ENCODE data around the gene SFXN4. TPM values are rescaled to one million over a fixed set of nuclear protein-coding genes. Genes with fewer than 3 reads are reported as not detected.

Gene SFXN4, protein sequence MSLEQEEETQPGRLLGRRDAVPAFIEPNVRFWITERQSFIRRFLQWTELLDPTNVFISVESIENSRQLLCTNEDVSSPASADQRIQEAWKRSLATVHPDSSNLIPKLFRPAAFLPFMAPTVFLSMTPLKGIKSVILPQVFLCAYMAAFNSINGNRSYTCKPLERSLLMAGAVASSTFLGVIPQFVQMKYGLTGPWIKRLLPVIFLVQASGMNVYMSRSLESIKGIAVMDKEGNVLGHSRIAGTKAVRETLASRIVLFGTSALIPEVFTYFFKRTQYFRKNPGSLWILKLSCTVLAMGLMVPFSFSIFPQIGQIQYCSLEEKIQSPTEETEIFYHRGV
- 18.3 TPM for total RNA-seq

DNA sequence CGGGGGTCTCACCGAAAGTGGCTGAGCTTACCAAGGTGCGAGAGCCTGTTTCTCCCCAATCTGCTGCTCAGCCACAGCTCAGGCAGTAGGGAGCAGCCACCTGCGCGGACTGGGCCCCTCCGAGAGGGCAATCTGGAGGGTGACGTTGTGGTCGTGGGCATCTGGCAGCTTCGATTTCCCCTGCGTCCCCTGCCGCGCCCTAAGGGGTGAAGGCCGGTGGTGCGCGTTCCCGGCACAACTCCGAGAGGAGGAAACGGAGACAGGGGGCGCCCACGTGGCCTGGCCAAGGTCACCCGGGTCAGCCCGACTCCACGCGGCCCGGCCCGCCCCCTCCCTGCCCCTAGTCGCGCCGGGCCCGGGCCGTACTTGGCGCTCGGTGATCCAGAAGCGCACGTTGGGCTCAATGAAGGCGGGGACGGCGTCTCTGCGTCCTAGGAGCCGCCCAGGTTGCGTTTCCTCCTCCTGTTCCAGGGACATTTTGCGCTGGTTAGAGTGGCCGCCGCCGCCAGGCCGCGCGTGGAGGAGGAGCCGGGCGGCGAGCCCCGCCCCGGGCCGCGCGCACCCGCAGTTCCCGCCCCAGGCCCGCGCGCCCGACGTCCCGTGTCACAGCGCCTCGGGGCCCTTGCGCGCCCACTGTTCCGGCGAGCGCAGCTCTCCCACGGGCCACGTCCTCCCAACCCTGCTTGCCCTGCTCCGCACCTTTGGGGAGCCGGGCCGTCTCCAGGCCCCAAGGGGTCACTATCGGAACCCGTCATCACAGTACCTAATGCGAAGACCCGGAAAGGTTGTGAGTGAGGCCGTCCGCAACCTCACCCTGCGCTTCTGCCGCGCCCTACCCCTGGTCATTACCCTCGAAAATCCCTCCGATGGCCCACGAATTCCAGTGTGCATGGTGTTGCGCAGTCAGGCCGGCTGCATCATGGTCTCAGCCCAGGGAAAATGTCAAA is at the start of gene SFXN4:
Gene SFXN4 (minus strand): TSS at position 544 of the 947 bp plus-strand sequence. CDS start 67 bp downstream, at position 477.
- ATAC-seq: peak; percentile 94

- ATAC-seq: no peak
These were observed 46.3 kb upstream of the SFXN4 start for GRCh38 chr10:119211625-119212441.

DNA sequence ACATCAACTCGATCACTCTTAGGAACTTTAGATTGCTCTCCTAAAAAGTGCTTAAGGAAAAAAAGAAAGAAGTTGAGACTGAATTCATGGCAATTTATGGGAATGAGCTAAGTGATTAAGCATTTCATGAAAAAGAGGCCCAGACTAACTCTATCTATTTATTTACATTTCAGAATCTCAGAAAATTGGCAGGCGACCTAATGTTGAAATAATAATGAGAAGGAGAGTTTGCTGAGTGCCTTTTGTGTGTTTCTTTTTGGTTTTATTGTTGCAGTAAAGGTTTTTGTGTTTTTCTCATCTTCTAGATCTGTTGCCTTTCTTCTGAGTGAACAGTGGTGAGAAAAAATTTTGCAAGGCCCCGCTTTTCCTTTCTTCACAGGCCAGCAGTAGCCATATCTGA is 45.7 kb upstream of the SFXN4 start:
- ATAC-seq: no peak

- ATAC-seq: no peak
These were observed 45.1 kb upstream of the SFXN4 start for GRCh38 chr10:119210633-119211032.

DNA sequence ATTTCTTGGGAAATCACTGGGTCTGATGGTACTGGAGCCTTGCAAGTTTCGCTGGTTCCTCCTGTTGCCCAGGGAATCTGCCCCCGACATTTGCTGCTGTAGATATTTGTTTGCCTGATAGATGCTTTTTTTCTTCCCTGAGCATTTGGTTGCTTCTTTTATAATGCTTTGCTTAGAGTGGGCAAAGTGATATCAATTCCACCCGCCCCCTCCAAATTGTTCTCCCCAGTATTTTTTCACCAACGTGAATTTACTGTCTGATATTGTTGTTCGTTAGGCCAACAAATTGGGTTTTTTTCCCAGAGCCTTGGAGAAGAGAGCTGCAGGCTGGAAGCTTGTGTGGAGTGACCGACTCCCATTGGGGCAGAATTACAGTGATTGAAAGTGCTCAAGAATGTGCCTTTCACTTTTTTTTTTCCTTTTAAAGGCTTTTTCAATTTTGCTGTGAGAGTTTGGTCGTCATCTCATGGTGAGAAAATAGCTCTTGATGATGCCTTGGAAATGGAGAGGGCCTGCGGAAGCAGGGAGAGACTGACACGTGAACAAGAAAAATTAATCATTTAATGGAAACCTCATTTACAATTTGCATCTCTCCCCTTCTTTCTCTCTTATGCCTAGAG is 44.3 kb upstream of the SFXN4 start:
- ATAC-seq: no peak

- ATAC-seq: no peak
These were observed 43.7 kb upstream of the SFXN4 start for GRCh38 chr10:119209035-119209735.

DNA sequence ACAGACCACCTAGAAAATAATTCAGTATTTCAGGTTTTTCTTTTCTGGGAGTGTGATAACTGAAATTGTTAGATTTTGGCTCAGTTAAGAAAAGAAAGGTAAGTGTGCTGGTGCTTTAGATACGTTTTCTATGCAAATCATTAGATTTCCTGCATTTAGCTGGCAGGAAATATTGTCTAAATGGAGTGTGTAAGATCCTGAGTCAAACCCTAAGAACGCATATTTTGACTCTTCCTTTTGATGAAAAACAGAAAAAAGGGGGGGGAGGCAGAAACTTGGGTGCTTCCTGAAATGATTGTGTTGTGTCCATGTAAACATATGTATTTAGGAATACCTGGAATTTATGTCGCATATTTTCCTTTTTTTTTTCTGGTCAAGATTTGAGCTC is 43.0 kb upstream of the SFXN4 start:
- no peak for ATAC-seq

DNA sequence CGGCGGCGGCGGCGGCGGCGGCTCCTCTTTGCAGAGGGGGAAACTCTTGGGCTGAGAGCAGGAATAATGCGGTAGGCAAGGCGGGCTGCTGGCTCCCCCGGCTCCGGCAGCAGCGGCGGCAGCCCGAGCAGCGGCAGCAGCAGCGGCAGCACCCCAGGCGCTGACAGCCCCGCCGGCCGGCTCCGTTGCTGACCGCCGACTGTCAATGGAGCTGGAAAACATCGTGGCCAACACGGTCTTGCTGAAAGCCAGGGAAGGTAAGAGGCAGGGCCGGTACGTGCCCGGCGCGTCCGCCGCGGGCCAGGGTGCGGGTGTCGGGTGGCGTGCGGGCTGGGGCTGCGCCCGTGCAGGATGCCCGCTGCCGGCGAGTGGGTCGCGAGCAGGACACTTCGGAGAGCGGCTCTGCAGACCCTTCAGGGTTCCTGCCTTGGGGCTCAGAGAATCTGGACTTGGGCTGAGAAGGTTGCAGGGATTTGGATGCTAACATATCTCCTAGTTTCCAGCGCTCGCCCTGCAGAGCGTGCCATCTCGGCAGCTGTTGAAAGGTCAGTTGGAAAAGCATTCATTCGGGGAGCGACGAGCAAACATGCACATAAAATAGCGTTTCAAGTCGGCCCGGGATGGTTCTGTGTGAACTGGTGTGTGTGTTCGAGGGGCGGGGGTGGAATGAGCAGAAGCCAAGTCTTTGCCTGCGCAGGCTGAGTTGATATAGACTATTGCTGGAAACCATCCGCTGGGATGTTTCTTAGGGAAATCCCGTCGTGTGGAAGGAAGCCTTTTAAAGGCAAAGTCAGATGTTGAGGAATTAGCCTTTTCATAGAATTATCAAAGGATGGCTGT is 42.4 kb upstream of the SFXN4 start:
- ATAC-seq: peak; percentile 41

DNA sequence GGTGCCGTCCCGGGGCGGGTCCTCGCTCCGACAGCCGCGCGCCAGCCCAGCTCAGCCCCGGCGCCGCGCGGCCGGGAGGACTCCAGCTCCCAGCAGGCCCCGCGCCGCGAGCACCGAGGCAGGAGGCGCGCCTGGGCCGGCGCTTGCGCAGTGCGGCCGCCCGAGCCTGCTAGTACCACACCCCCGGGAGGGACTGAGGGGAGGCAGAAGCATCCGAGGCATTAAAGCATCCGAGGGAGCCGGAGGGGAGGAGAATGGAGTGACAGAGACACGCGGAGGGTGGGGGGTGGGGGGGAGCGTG is 41.8 kb upstream of the SFXN4 start, which contains the start of gene GRK5:
Gene GRK5 (plus strand): TSS at position 206 of the 301 bp plus-strand sequence. CDS start 347 bp downstream, outside the sequence.
- peak; percentile 97 for ATAC-seq

DNA sequence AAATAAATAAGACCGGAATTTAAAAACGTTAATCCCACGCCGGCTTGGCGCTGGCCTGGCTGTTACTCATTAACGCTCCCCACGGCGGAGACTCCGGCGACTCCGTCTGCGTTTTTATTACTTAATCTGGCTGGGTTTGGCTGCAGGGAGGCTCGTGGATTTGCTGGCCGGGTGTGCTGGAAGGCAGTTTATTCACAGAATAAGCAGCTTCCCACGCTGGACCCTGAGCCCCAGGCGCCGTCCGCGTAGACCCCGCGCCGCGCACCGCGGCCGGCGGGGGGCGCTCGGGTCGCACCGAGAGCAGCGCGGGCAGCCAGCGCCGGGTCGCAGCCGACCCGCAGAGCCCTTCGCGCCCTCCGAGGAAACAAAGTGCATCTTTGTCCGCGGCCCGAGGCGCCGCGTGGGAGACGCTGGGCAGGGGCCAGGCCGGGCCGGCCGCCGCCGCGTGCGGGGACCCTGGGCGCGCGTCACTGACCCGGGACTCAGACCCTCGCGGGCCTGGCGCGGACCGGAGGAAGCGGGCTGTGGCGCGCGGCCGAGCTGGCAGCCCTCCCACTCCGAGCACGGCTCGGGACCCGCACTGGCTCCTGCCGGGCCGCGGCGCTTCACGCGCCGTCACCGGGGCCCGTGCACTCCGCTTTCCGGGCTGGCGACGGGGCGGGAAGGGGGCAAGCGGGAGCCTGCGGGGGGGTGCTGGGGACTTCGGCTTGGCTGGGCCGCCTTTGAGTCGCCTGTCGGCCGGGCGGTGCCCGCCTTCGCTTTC is 41.3 kb upstream of the SFXN4 start:
- ATAC-seq: peak; percentile 59

GRCh38 chr10:119205894-119206602 is 40.5 kb upstream of the SFXN4 start:
- ATAC-seq: peak; percentile 16

DNA sequence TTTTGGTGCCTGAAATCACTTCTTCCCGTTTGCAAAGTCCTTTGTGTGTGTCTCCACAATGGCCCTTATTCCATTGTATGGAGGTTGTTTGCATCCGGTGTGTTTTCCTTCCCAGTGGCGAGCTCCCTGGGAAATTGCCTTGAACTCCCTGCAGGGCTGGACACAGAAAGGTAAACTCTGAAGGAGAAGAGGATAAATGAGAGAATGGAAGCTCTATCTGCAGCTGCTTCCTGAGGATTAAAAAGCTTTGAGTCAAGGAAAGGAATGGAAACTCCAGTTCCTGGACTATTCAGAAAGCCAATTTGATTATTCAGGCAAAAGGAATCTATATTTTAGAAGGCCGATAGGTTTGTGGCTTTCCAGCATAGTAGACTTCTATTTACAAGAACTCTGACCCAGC is 37.5 kb upstream of the SFXN4 start:
- no peak for ATAC-seq

- ATAC-seq: no peak
These were observed 35.7 kb upstream of the SFXN4 start for GRCh38 chr10:119201233-119201632.

GRCh38 chr10:119199231-119199992 is 33.9 kb upstream of the SFXN4 start:
- peak; percentile 78 for ATAC-seq

- ATAC-seq: no peak
These were observed 32.9 kb upstream of the SFXN4 start for GRCh38 chr10:119198438-119198837.

DNA sequence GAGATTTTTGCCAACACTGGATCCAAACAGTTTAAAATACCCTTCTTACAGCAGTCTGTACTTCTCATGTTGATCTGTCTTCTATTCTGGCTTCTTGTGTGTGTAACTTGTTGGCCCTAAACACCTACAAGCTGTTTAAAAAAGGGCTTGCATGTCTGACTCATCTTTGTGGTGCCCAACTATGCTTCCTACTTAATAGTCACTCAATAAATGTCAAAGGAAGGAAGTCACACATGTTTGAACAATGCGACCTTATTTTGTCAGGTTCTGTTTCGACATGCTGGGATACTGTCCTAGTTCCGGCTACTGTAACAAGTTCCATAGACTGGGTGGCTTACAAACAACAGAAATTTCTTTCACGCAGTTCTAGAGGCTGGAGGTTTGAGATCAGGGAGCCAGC is 32.4 kb upstream of the SFXN4 start:
- peak; percentile 89 for ATAC-seq

DNA sequence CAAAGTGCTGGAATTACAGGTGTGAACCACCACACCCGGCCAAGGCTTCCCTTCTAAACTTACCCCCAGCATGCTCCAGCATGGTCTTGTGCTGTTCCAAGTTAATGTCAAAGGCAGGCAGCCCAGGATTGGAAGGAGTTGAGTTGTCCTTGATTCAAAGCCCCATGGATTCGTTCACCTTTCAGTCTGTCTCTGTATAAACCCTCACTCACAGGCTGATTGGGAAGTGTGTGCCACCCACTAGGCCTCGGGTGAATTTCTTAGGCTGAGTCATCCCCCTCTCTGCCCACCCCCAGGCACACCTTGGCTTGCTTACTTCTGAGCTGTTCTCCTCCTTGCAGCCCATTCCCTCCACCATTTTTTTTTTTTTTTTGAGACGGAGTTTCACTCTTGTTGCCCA is 26.4 kb upstream of the SFXN4 start:
- ATAC-seq: peak; percentile 75

Data from esophagus mucosa (tissue), 1 donor.